ENCODE results near the gene CBFA2T2.

The CBFA2T2 gene

GRCh38 chr20:33549229-33549999 lies 59.5 kb downstream of the CBFA2T2 start:
- no peak for DNase-seq (ENCODE audit: extremely low read depth, insufficient read length)
- no peak for TF ChIP-seq CTCF (IDR thresholded peaks at IDR 0.05; ENCODE audit: insufficient read depth, low read length, poor library complexity, severe bottlenecking)
- Histone ChIP-seq H3K36me3 (ENCODE audit: control insufficient read depth, insufficient read depth, low read length) (no peaks in the 10 kb centered on the region; the same call in 1 of the 2 replicates), H3K4me3 (replicated peaks; ENCODE audit: low read depth, low read length) (no peak overlapping the region), H3K27me3 (replicated peaks; ENCODE audit: control insufficient read depth, insufficient read depth, low read length) (no peaks in the 10 kb centered on the region)

- Histone ChIP-seq H3K36me3 (ENCODE audit: control insufficient read depth, insufficient read depth, low read length) (no peaks in the 10 kb centered on the region; the same call in 1 of the 2 replicates), H3K27me3 (replicated peaks; ENCODE audit: control insufficient read depth, insufficient read depth, low read length) (no peaks in the 10 kb centered on the region), H3K4me3 (replicated peaks; ENCODE audit: low read depth, low read length) (no peak overlapping the region)
- no peak for DNase-seq (ENCODE audit: extremely low read depth, insufficient read length)
- no peak for TF ChIP-seq CTCF (IDR thresholded peaks at IDR 0.05; ENCODE audit: insufficient read depth, low read length, poor library complexity, severe bottlenecking)
Observed at GRCh38 chr20:33551778-33552177, 61.9 kb downstream of the CBFA2T2 start.

- H3K4me3 ChIP-seq (replicated peaks; ENCODE audit: low read depth, low read length): no peak overlapping the region
Observed at GRCh38 chr20:33552519-33552918, 62.6 kb downstream of the CBFA2T2 start.

GRCh38 chr20:33553516-33553915 lies 63.6 kb downstream of the CBFA2T2 start:
- no peak for TF ChIP-seq CTCF (IDR thresholded peaks at IDR 0.05; ENCODE audit: insufficient read depth, low read length, poor library complexity, severe bottlenecking)
- DNase-seq (ENCODE audit: extremely low read depth, insufficient read length): no peak
- Histone ChIP-seq H3K4me3 (replicated peaks; ENCODE audit: low read depth, low read length) (no peak overlapping the region), H3K36me3 (ENCODE audit: control insufficient read depth, insufficient read depth, low read length) (no peaks in the 10 kb centered on the region; the same call in 1 of the 2 replicates), H3K27me3 (replicated peaks; ENCODE audit: control insufficient read depth, insufficient read depth, low read length) (no peaks in the 10 kb centered on the region)

More at GRCh38 chr20:33552519-33552918, 62.6 kb downstream of the CBFA2T2 start:
- Histone ChIP-seq H3K27me3 (replicated peaks; ENCODE audit: control insufficient read depth, insufficient read depth, low read length) (no peaks in the 10 kb centered on the region), H3K36me3 (ENCODE audit: control insufficient read depth, insufficient read depth, low read length) (no peaks in the 10 kb centered on the region; the same call in 1 of the 2 replicates)
- DNase-seq (ENCODE audit: extremely low read depth, insufficient read length): no peak
- TF ChIP-seq CTCF (IDR thresholded peaks at IDR 0.05; ENCODE audit: insufficient read depth, low read length, poor library complexity, severe bottlenecking): no peak

- H3K27me3 ChIP-seq (replicated peaks; ENCODE audit: control insufficient read depth, insufficient read depth, low read length): no peaks in the 10 kb centered on the region
- no peak overlapping the region; the same call in 1 of the 2 replicates for H3K4me3 ChIP-seq (replicated peaks; ENCODE audit: low read depth, low read length)
- H3K36me3 ChIP-seq (ENCODE audit: control insufficient read depth, insufficient read depth, low read length): no peaks in the 10 kb centered on the region; the same call in 1 of the 2 replicates
- TF ChIP-seq CTCF (IDR thresholded peaks at IDR 0.05; ENCODE audit: insufficient read depth, low read length, poor library complexity, severe bottlenecking): no peak
- DNase-seq (ENCODE audit: extremely low read depth, insufficient read length): peak; percentile 71
Observed at GRCh38 chr20:33554914-33555420, 65.1 kb downstream of the CBFA2T2 start.

Data from GM06990 (cell line).